Measurements from ENCODE around the gene CLDND1.
"Not testable (repeated sequence)": the region's sequence is repeated elsewhere in the genome, so short reads cannot be mapped to it uniquely, and the experiment has no call there.

The CLDND1 gene

GRCh38 chr3:98522544-98523281 lies at the start of gene CLDND1:
Gene CLDND1, minus strand, starts transcription at chr3:98522902. Its CDS starts 1,478 bp downstream, at chr3:98521424.
- peak; percentile 97 for DNase-seq

- no peak for DNase-seq
Measured at GRCh38 chr3:98568402-98568801, 45.7 kb upstream of the CLDND1 start.

- no peak for DNase-seq
Measured at GRCh38 chr3:98567666-98568270, 45.1 kb upstream of the CLDND1 start.

DNA sequence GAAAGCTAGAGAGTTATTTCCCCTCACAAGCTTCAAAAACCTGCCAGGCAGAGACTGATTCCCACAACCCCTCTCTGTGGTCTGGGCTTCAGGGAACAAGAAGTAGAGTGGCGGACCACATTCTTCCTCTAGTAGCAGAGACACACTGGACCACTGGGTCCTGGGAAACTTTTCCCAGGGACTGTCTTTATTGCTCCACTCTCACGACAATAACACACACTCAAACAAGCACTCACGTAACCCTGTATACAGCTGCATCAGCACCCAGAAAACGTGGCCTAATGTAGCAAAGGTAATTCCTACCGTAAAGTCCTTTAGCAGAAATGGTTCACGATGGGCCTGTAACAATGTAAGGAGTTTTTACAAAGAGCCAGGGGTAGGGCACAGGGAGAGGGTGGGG lies 43.1 kb upstream of the CLDND1 start:
- no peak for DNase-seq

- peak; percentile 55 for DNase-seq
Measured at GRCh38 chr3:98565237-98565643, 42.5 kb upstream of the CLDND1 start.

DNA sequence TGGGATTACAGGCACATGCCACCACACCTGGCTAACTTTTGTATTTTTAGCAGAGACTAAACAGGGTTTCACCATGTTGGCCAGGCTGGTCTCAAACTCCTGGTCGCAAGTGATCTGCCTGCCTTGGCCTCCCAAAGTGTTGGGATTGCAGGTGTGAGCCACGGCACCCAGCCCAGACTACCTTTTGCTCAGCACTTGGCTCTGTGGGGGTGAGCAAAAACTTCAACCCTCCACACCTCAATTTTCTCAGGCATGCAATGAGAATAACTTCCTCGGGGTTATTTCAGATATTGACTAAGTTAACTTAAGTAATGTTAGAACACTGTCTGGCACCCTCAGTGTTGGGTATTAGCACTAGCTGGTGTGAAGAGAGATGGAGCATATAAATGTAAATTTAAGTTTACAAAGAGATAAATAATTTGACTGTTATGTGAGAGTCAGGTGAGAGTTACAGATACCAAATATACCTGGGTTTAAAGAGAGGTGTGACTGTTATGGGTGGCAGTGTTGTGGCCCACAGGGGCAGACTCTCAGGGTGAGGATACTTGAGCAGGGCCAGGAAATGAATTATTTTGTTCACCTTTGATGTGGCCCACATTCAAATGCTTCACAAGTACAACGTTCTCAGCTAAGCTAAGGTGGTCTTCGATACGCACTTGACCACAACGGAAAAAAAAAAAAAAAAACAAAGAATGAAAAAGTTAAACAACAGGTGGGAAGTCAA lies 41.7 kb upstream of the CLDND1 start:
- DNase-seq = no peak

DNA sequence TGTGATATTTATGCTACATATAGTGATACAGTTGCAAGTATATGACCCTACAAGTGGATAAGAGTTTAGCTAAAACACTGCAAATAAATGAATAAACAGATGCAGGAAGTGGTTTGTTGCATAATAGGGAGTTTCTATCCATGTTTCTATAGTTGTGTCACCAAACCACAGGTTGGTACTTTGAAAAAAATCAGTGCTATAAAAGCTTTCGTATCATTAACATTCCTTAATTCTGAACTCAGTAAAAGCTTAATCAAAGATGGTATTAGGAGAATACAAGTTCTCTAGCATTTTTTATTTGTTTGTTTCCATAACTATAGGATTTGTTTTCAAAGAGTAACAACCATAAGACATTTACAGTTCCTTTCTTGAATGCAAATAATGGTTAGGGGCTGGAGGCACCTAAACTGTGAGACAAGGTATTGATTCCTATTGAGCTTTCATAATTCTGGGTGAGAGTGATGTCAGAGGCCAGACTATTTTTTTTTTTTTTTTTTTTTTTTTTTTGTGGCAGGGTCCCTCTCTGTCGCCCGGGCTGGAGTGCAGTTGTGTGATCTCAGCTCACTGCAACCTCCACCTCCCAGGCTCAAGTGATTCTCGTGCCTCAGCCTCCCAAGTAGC lies 41.1 kb upstream of the CLDND1 start:
- DNase-seq = peak; percentile 72

DNA sequence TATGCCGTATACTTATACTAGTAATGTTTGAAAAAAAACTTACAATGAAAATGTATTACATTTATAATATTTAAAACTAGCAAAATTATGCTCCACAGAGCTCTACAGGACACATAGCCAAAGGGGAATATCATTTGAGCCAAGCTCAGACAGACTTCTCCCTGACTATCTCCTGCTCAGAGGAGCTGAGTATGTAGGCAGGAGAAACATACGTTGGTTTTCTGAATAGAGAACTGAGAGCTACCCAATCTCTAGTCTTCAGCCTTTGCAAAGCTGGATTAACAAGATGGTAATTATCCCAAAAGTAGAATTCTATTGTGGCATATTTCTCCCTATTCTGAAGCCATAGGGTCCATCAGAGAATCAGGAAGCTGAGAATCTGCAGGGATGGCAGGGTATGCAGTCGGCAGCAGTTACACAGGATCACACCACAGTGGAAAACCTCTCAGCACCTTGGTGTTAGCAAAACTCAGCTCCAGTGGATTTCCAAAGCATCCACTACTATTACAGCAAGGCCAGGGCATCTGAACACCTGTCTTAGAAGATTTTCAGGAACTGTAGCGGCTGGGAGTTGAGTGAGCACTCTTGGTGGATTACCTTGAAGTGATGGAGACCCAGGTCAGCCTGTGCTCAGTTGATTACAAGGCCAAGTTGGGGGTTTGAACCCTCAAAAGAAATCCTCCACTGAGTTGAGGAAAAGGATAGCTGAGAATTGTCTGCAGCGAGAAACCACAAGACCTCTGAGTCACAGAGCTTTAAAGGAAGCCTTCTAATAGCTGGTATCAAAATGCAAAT lies 39.2 kb upstream of the CLDND1 start:
- peak; percentile 40 for DNase-seq

DNA sequence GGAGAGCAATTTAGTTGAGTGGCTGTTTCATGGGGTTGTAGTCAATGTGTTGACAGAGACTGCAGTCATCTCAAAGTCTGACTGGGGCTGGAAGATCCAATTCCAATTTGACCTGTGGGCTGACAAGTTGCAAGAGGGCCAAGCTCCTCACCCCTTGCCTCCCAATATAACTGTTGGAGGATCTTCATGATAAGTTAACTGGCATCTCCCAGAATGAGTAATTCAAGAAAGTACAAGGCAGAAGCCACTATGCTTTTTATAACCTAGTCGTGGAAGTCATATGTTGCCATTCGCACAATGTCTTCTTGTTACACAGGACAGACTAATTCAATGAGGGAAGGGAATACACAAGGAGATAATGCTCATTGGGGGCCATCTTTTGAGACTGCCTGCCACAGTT lies 38.2 kb upstream of the CLDND1 start:
- no peak for DNase-seq

DNA sequence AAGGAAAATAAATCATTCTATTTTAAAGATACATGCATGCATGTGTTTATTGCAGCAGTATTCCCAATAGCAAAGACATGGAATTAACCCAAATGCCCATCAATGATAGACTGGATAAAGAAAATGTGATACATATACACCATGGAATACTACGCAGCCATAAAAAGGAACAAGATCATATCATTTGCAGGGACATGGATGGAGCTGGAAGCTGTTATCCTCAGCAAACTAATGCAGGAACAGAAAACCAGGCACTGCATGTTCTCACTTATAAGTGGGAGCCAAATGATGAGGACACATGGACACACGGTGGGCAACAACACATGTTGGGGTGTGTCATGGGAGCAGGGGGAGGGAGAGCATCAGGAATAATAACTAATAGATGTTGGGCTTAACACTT lies 37.1 kb upstream of the CLDND1 start:
- DNase-seq = not testable (repeated sequence)

DNA sequence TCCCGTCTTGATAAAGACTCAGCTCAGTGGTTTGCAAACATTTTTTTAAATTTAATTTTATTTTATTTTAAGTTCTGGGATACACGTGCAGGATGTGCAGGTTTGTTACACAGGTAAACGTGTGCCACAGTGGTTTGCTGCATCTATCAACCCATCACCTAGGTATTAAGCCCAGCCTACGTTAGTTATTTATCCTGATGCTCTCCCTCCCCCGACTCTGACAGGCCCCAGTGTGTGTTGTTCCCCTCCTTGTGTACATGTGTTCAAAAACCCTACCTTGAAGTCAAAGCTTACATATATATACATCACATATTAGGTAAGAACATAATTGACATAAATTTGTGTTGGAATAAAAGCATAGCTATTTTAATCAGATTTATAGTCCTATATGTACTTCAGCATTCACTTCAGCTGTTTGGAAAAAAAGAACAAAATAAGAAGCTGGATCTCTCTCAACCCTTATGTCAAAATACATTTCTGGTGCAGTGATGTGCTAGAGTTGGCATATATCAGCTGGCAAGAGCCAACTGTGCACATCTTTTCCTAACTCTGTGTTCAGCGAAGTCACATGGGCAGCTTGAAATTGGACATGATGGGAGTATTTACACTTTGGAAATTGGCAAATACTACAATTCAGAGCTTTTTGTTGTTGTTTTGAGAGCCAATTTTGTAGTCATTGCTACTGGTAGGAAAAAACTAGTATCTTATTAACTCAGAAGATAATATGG lies 35.6 kb upstream of the CLDND1 start:
- DNase-seq = no peak

- DNase-seq = no peak
Measured at GRCh38 chr3:98557324-98558010, 34.8 kb upstream of the CLDND1 start.

DNA sequence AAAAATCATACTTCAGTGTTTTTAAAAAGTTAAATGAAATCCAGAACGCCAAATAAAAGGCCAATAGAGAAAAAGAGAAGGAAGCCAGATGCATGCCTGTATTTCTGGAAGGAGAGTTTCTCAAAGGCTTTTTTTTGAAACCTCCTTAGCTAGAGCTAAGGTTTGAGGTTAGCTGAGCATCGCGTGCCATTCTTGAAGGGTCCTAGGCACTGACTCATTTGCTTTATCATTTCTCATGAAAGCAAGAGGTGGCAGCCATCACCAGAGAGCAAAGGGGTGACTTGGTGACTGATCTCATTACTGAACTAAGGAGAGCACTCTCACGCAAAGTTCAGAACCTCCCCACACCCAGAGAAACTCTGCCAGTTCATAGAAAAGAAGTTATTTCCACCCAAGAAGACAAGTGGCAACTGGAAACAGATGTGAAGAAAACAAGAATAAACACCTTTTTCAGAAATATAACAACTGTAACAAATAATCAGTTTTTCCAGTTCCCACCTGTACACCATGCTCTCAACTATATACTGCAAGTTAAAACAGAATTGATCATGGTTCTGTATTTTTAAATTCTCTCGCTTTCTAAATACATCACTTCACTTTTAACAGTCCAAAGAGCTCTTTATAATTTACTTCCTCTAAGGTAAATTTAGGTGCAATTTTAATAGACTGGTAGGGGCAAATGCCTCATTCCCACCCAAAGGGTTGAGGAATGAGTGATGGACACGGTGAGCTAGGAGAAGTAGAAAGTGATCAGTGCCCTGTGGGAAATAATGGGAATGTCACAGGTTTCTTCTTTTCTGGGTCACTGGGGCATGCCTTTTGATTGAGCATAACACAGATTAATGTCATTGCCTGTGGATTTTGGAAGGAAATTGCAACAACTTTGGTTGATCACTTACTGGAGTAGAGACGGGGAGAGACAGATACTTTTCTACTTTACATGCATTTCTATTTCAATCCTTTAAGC lies 33.7 kb upstream of the CLDND1 start:
- peak; percentile 30 for DNase-seq

GRCh38 chr3:98555025-98555379 lies 32.3 kb upstream of the CLDND1 start:
- no peak for DNase-seq

- no peak for DNase-seq
Measured at GRCh38 chr3:98554580-98554979, 31.9 kb upstream of the CLDND1 start.

GRCh38 chr3:98553753-98554152 lies 31.1 kb upstream of the CLDND1 start:
- DNase-seq = no peak

DNA sequence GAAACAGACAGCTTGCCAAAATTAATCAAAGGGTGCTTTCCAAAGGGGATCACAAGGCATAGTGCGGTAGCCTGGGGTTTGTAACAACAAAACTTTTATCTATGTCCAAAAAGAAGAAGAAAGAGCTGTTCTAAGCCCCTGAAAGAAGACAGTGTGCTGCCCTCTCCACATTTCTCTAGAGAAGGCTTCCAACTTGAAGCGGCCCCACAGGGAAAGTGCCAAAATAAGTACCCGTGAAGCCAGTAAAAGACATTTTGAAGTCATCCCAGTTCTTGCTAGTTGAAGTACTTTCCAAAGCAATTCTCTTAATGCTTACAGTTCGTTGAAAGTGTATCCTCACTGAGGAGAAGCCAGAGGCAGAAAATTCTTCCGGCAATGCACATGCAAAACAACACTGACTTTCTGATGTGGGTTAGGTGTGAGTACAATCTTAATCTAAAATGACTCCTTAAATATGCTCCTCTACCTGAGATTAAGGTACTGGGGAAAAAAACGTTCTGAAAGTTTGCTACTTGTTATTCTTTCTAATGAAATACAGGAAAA lies 30.4 kb upstream of the CLDND1 start:
- no peak for DNase-seq

GRCh38 chr3:98552232-98553020 lies 29.7 kb upstream of the CLDND1 start:
- no peak for DNase-seq

GRCh38 chr3:98551754-98552153 lies 29.1 kb upstream of the CLDND1 start:
- no peak for DNase-seq

All from EL (cell line).